ENCODE data around the gene OSBPL9.
A peak's percentile ranks its signal among the peaks of the same experiment; 100 is the strongest.

The OSBPL9 gene, protein sequence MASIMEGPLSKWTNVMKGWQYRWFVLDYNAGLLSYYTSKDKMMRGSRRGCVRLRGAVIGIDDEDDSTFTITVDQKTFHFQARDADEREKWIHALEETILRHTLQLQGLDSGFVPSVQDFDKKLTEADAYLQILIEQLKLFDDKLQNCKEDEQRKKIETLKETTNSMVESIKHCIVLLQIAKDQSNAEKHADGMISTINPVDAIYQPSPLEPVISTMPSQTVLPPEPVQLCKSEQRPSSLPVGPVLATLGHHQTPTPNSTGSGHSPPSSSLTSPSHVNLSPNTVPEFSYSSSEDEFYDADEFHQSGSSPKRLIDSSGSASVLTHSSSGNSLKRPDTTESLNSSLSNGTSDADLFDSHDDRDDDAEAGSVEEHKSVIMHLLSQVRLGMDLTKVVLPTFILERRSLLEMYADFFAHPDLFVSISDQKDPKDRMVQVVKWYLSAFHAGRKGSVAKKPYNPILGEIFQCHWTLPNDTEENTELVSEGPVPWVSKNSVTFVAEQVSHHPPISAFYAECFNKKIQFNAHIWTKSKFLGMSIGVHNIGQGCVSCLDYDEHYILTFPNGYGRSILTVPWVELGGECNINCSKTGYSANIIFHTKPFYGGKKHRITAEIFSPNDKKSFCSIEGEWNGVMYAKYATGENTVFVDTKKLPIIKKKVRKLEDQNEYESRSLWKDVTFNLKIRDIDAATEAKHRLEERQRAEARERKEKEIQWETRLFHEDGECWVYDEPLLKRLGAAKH

DNA sequence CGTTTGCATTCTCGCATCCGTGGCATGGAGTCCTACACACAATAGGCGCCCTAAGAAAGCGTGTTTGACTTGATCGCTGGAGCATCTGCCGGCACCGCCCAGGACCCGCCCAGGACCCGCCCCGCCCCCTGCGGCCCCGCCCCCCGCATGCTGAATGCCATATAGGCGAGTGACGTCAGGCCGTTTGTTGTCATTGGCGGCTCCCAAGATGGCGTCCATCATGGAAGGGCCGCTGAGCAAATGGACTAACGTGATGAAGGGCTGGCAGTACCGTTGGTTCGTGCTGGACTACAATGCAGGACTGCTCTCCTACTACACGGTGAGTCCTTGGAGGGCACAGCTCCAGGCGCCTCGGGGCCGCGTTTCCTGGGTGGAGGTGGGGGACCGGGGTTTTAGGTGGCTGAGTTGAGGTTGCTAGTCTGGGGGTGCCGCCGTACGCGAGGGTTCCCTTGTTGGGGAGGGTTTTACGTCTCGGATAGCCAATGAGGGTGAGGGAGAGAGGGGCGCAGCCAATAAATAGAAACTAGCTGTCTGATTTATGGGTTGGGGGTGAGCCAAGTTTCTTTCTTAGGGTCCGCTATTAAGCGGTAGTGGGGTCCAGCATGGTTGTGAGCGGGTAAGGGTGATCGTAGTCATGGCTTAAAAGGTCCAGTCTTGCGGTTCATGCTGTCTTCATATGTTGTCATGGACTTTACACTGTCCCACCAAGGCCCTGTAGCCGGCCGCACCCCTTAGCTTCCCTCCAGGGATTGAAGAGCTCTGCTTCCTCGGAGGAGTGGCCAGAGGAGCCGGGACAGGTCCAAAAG lies at the start of gene OSBPL9:
Gene OSBPL9, plus strand, starts transcription at position 190 of the 806 bp plus-strand sequence. Its CDS starts 19 bp downstream, at position 209.
- peak; percentile 92 for DNase-seq

DNA sequence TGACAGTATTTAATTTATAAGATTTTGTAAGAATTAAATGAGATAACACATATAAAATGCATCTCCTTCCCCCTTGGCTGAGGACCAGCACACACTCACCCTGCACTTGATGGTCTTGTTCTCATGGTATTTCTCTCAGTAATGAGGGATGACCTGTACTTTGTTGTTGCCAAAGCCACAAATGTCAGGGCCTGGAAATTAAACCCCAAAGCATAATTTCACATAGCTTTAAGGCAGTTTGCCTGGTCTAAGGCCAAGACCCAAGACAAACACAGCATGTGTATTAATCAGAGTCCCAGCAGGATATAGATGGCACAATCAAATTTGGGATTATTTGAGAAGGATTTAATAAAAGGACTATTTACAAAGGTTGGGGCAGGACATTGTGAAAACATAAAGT lies 49.2 kb upstream of the OSBPL9 start:
- no peak for DNase-seq

DNA sequence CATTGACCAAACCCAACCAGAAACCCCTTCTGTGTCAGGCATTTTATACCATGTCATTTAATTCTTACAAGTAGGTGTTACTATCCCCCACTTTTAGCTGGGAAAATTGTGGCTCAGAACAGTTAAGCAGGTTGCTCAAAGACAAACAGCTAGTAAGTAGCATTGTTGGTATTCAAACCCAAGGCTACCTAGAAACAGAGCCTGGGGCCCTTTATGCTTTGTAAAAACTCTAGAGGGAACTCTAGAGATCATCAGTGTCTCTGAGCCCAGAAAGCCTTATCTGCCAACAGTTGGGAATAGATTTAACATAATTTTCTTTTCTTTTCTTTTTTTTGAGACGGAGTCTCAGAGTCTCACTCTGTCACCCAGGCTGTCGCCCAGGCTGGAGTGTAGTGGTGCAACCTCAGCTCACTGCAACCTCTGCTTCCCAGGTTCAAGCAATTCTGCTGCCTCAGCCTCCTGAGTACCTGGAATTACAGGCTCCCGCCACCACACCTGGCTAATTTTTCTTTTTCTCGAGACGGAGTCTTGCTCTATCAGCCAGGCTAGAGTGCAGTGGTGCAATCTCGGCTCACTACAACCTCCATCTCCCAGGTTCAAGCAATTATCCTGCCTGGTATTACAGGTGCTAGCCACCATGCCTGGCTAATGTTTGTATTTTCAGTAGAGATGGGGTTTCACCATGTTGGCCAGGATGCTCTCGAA lies 48.5 kb upstream of the OSBPL9 start:
- no peak for DNase-seq

DNA sequence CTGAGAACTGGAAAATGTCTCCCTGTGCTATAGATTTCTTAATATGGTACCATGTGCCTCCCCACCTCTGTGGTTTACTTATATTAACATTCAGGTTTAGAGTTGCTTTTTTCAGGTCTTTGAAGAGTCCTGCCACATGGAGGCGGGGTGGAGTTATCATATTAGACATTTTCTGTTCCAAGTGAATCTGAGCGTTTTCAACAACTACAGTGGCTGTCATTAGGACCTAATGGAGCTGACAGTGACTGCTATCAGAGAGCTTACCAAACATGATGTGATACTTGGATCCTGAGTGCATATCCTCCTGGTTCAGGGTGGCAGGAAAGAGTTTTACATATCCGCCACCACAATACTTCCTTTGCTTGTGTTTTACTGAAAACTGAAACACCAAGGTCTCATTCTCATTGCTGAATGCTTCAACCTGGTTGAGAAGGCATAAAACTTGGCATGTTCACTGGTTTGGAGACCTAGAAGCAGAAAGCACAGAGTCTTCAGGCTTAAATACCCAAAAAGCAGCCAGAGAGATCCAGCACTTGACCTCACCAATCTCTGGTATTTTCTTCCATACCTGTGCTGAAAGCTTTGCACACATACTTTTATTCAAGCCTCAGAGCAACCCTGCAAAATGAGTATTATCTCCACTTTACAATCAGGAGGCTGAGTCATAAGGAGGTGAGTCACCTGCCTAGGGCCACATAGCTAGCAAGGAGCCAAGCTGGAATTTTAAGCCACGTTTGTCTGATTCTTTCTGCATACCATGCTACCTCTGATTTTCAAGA lies 47.4 kb upstream of the OSBPL9 start:
- DNase-seq, result peak; percentile 87

DNA sequence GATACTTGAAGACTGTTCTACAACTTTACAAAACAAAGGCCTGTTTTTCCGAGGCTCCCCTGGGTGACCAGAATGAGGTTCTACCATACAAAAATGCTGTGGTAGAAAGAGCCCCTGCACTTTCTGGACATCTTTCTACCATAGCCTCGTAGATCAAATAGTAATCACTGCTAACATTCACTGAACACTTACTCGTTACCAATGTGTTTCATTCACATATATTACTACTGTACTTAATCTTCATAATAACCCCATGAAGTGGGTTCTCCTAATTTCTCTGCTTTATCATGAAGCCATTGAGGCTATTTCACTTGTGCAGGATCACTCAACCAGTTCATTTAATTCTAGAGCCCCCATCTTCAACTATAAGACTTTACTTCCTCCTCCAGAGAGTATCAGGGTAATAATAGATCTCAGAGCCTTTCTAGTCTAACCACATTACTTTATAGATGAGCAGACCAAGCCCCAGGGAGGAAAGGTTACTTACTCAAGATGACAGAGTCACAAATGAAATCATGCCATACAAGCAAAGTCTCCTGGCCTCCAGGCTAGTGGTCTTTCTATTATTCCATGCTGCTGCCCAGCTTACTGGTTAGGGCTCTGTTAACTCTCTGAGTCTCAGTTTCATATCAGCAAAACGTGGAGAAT lies 46.7 kb upstream of the OSBPL9 start:
- peak; percentile 65 for DNase-seq

DNA sequence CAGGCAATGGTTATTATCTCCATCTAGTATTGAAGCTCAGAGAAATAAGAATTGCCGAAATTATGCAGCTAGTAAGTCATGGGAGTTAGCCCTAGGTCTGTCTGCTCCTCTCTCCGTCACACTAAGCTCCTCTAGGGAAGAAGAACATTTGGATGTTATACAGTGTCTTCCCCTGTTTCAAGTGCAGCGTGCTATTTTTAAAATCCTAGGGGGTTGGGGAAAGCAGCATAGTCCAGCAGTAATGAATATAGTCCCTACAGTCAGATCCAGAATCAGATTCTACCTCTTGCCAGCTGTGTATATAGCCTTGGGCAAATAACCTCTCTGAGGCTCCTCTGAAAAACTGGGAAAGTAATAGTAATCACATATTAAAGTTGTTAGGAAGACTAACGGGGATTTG lies 44.5 kb upstream of the OSBPL9 start:
- no peak for DNase-seq

DNA sequence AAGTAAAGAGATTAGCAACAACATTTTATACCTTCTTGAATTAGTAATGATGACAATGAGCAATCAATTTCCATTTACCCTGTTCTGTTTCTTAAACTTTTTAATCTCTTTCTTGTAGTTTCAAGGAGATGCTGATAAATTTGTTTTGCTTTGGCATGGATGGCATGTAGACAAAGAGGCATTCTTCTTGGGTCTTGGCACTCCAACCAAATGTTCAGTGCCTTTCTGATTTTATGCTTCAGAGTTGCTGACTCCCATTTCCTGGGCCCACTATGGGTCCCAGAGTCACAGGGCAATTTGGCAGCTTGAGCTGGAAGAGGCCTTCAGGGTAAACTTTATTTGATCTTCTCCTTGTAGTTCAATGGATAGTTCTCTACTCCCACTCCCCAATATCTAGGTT lies 42.1 kb upstream of the OSBPL9 start:
- DNase-seq, result no peak

DNA sequence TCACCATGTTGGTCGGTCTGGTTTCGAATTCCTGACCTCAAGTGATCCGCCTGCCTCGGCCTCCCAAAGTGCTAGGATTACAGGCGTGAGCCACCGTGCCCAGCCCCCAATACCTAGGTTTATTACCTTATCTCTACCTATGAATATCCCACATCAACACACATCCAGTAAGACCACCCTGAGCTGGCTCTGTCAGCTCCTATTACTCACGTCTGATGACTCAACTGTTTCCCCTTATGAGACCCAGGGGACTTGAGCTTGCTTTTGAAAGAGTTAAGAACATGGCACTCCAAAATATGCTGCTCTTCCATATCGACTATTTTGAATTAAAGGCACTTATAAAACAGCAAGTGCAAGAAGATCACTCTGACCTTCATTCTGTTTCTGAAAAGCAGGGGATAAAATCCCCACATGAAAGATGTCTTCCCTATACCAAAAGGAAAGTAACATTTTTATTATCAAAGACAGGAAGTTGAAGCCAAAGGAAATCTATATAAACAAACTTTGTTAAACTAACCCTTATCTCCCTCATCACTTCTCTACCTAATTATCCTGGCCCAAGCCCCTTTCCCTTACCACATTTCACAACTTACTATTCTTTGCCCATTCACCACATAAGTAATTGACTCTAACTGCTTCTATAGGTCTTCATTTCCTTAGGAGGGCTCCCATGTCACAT lies 41.3 kb upstream of the OSBPL9 start:
- DNase-seq, result no peak

DNA sequence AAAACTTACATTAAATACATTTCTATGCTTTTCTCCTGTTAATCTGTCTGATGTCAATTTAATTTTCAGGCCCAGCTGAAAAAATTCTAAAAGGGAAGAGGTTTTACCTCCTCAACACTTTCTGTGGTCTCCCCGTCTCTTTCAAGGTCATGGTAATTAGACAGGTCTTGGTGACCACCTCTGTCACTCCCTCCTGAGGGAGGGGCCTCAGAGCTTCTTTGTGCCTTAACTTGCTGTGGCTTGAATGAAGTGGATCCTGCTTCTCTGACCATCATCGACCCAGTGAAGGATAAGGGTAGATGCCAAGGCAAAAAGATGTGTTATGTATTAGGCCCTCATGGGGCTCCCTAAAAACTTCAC lies 40.8 kb upstream of the OSBPL9 start:
- no peak for DNase-seq

DNA sequence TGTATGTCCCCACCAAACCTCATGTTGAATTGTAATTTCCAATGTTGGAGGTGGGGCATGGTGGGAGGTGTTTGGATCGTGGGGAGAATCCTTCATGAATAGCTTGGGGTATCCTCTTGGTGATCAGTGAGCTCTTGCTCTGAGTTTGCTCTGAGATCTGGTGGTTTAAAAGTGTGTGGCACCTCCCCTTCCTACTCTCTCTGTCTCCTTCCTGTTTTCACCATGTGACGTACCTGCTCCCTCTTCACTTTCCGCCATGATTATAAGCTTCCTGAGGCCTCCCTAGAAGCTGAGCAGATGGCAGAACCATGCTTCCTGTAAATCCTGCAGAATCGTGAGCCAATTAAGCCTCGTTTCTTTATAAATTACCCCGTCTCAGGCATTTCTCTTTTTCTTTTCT lies 40.0 kb upstream of the OSBPL9 start:
- DNase-seq, result no peak

DNA sequence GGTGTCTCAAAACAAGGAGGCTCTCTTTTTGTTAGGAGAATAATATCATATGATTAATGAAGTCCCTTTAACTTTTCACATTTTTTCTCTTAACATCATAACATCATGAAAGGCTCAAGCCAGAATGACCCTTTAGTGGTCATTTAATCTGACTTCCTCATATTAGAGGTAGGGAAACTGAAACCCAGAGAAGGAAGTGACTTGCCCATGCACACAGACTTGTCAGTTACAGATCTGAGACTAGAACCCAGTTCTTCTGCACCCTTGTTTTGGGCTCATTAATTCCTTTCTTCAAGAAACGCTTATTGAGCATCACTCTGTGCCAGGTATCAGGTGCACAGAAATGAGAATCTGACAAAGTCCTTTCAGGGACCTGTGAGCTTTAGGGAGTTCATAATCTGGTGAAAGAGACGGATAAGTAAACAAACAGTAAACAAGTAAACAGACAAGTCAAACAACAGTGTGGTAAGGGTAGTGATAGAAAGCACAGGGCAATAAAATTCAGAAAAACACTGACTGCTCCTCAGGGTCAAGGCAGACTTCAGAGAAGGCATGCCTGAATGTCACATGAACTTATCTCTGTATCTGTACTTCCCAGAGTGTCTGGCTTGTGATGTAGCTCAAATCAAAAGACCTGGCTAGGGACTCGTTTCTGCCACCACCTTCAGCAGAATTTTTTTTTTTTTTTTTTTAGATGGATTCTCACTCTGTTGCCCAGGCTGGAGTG lies 38.3 kb upstream of the OSBPL9 start:
- no peak for DNase-seq

DNA sequence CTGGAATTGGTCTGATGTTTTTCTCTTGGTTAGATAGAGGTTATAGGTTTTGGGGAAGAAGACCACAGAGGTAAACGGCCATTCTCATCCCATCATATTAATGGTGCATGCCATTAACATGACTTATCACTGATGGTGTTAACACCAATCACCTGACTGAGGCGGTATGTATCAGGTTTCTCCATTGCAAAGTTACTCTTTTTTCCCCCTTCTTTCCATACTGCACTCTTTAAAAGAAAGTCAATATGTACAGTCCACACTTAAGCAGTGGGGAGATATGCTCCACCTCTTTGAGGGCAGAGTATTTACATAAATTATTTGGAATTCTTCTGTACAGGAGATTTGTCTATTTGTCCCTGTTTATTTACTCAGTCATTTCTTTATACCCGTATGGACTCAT lies 35.7 kb upstream of the OSBPL9 start:
- no peak for DNase-seq

DNA sequence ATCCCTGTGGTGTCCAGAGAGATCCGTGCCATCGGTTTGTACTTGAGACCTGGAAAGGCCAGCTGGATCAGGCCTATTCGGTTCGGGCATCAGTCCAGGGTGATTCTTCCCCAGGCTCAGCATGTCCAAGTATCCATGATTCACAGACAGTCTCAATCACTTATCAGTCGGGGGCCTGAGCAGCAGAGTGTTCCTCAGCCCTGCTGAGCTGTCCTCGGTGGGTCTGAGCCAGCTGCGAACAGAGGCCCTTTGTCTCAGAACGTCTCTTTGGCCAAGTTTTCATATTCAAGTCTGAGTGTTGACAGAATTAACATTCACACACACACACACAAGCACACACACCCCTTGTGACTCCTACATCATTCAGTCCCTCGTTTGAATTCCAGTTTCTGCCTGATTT lies 33.4 kb upstream of the OSBPL9 start:
- no peak for DNase-seq

DNA sequence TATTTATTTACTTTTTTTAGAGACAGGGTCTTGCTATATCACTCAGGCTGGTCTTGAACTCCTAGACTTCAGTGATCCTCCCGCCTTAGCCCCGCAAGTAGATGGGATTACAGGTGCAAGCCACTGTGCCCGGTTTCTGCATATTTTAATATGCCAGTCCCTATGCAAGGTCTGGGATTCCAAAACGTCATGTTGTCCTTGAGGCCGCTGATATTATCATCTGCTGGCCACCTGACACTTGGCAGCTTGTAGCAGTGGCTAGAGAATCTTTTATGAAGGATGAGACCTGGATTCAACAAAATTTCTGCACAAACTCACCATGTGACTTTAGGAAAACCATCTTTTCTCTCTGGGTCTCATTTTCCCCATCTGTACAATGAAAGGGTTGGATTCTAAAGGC lies 32.9 kb upstream of the OSBPL9 start:
- no peak for DNase-seq

DNA sequence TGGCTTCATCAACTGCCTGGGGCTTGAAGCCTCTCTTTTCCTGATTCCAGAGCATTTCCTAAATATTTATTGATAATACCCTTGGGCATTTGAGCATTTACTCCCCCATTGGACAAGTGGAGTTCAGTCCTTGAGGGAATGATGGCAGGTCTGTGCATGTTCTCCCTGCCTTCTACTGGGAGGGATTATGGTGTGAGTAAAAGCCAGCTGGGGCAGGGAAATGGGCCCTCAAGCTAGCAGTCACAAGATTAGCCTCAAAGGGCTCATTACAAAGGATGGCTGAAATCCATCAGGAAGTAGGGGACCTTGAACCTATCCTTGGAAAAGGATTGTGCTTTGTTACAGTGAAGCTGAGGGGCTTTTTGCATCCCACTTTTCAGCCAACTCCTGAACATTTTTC lies 24.2 kb upstream of the OSBPL9 start:
- DNase-seq, result no peak

DNA sequence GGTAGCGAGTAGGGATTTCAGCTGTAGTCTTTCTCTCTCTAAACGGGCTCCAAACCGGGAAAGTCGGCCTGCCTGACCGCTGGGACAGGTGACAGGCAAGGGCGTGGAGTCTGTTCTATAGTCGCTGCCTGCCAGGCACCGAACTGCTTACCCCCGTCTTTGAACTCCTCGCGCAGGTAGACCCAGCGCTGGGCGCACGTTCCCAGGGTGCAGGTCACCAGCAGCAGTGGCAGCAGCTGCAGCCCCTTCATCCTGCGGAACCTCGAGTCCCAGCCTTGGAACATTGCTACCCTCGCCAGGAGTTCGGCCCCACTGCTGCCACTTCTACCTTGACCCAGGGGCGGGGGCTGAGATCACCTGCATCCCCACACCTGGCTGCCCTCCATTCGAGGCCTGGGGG lies 22.2 kb upstream of the OSBPL9 start:
- no peak for DNase-seq

DNA sequence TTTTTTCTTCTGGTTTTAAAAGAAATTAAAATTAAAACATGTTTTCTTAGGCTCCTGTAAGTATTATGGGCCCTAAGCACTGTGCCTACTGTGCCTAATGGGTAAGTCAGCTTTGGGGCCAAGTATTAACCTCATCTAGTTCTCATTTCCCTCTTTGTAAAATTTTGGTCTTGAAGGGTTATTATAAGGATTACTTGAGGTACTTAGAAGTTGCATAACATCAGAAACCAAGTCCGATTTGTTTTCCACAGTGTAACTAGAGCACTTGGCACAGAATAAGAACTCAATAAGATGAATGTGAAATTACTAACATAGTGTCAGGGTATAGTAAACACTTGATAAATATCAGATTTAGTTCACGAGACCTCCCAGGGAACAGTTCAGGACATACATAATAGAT lies 16.4 kb upstream of the OSBPL9 start:
- no peak for DNase-seq

DNA sequence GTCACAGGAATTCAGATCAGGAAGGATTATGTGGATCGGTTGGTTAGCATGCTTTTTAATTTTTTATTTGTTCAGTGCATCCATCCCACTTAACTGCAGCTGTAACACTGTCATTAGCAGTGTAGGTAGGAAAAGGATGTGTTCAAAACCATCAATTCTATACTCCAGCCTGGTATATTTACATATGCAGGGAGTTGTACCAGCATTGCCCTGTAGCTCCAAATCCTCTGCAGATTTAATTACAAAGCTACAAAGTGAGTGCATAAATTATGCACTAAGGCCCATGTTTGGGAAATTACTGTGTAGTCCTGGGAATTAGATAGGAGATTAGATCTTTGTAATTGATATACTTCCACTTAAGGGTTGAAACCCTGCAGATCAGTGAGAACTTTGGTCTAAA lies 15.9 kb upstream of the OSBPL9 start:
- no peak for DNase-seq

DNA sequence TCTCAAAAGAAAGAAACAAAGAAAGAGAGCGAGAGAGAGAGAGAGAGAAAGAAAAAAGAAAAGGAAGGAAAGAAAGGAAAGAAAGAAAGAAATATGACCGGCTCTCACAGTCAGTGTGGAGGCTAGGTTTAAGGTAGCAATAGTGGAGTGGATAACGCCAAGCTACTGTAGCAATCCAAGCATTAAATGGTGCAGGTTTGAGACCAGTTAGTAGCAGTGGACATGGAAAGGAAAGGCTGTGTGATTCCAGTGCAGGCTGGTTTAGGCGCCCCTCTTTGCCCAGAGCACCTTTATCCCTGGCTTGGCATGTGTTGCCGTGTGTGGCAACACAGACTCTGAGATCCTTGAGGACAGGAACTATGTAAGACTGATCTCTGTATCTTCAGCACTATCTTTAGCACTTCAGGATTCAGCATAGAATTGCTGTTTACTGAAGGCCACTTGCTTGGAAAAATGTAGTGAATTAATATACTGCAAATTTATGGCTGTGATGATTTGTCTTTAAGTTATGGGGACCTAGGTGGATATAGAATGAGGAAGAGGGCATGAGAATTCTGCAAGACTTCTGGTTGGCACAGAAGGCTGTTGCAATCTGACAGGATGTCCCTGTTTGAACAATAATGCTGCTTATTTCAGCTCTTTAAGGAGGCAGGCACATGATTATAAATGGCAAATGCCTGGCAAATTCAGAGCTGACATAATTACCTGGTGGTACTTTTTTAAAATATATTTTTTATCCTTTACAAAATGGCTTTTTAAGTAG lies 10.8 kb upstream of the OSBPL9 start:
- no peak for DNase-seq

DNA sequence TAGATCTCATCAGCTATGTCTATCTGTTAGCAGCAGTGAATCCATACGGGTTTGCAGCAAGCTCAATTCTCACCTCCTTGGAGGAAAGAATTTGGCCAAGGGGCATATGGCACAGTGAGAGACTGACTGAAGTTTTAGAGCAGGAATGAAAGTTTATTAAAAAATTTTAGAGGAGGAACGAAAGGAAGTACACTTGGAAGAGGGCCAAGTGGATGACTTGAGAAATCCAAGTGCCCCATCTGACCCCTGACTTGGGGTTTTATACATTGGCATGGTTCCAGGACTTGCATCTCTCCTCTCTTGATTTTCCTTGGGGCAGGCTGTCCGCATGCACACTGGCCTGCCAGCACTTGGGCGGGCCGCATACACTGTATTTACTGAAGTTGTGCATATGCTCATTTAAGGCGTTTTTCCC lies 9.2 kb upstream of the OSBPL9 start:
- DNase-seq, result no peak
